ENCODE data around the gene PCED1A. TPM values are rescaled to one million over a fixed set of nuclear protein-coding genes. Genes with fewer than 3 reads are reported as not detected.

The PCED1A gene
- total RNA-seq, 1 experiment from 2014 or later: 42.1 TPM

DNA sequence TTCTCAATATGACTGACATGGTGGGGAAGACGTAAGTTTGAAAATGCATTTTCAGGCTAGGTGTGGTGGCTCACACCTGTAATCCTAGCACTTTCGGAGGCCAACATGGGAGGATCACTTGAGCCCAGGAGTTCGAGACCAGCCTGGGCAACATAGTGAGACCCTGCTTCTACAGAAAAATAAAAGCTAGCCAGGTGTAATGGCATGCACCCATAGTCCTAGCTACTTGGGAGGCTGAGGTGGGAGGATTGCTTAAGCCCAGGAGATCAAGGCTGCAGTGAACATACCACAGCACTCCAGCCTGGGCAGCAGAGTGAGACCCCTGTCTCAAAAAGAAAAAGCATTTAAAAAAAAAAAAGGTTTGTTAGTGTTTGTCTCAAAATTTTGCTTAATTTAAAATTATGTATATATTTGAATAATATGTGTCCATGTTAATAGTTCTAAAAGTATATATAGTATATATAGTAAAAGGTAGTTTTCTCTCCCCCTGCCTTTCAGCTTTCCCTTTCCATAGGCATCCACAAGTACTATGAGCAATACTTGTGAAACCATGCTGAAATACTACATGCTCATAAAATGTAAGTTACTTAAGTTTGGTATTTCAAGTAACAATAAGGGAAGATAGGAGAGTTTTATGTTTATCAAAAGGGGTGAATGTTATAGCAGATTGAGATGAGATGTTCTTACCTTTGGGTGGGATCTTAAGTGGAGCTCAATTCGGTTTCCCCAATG, 47.9 kb upstream of the PCED1A start:
- intact Hi-C loops (cut with micrococcal nuclease): no loop called here
- no peak for DNase-seq (ENCODE audit: unreplicated experiment)
- no peak overlapping the region for H3K27ac Mint-ChIP-seq (ENCODE audit: low read depth, unreplicated experiment)
- H3K9me3 Mint-ChIP-seq (ENCODE audit: unreplicated experiment): no peaks in the 10 kb centered on the region
- TF ChIP-seq, protein P1, sequence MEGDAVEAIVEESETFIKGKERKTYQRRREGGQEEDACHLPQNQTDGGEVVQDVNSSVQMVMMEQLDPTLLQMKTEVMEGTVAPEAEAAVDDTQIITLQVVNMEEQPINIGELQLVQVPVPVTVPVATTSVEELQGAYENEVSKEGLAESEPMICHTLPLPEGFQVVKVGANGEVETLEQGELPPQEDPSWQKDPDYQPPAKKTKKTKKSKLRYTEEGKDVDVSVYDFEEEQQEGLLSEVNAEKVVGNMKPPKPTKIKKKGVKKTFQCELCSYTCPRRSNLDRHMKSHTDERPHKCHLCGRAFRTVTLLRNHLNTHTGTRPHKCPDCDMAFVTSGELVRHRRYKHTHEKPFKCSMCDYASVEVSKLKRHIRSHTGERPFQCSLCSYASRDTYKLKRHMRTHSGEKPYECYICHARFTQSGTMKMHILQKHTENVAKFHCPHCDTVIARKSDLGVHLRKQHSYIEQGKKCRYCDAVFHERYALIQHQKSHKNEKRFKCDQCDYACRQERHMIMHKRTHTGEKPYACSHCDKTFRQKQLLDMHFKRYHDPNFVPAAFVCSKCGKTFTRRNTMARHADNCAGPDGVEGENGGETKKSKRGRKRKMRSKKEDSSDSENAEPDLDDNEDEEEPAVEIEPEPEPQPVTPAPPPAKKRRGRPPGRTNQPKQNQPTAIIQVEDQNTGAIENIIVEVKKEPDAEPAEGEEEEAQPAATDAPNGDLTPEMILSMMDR (IDR thresholded peaks at IDR 0.05; ENCODE audit: unreplicated experiment): no peak
- H3K4me3 Mint-ChIP-seq (ENCODE audit: unreplicated experiment): no peak overlapping the region
- ChIA-PET CTCF (interaction anchor here (0.6 to 1.7 kb wide), 4 partner anchors 134 to 366 kb away, joined by 3 to 4 read pairs (median 4); no protein-coding TSS in a partner anchor), POLR2A (interaction anchor here (0.7 to 2.4 kb wide), 4 partner anchors 9 to 999 kb away, joined by 3 to 15 read pairs (median 6); partner anchors contain the start of gene PTPRA)
- peaks cover 26% of the 10 kb centered on the region for H3K4me1 Mint-ChIP-seq (ENCODE audit: insufficient read depth, unreplicated experiment)
- no peaks in the 10 kb centered on the region for H3K36me3 Mint-ChIP-seq (ENCODE audit: insufficient read depth, unreplicated experiment)
- no TSS peak for BruUV-seq (replicated peaks)
- H3K27me3 Mint-ChIP-seq (ENCODE audit: insufficient read depth, unreplicated experiment): no peaks in the 10 kb centered on the region

DNA sequence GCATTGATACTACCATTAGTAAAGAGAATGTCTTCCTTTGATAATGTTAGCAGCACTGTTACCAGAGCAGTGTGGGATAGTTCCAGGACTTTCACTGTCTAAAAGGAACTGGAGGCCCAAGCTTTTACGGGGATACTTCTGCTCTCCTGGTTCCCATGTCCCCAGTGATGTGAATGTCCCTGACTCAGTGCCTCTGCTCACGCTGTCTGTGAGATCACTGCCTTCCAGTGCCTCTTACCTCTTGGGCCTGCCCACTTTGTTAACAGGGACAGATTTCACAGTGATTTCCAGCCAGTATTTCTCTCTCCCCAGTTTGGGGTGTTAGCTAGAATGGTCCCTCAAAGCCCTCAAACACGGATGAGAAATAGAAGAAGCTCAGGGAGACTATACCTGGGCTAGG, 47.3 kb upstream of the PCED1A start:
- intact Hi-C loops (cut with micrococcal nuclease): no loop called here
- Mint-ChIP-seq H3K36me3 (ENCODE audit: insufficient read depth, unreplicated experiment) (no peaks in the 10 kb centered on the region), H3K4me1 (ENCODE audit: insufficient read depth, unreplicated experiment) (peaks cover 26% of the 10 kb centered on the region), H3K4me3 (ENCODE audit: unreplicated experiment) (no peak overlapping the region), H3K9me3 (ENCODE audit: unreplicated experiment) (no peaks in the 10 kb centered on the region), H3K27ac (ENCODE audit: low read depth, unreplicated experiment) (no peak overlapping the region), H3K27me3 (ENCODE audit: insufficient read depth, unreplicated experiment) (no peaks in the 10 kb centered on the region)
- POLR2A ChIA-PET: interaction anchor here (0.9 to 2.4 kb wide), 2 partner anchors 9 to 13 kb away, joined by 6 to 15 read pairs; no protein-coding TSS in a partner anchor
- no TSS peak for BruUV-seq (replicated peaks)
- CTCF ChIA-PET: interaction anchor here (1.7 kb wide), 1 partner anchor 366 kb away, joined by 4 read pairs; no protein-coding TSS in a partner anchor
- DNase-seq (ENCODE audit: unreplicated experiment): no peak
- TF ChIP-seq, protein P1 (IDR thresholded peaks at IDR 0.05; ENCODE audit: unreplicated experiment): no peak

DNA sequence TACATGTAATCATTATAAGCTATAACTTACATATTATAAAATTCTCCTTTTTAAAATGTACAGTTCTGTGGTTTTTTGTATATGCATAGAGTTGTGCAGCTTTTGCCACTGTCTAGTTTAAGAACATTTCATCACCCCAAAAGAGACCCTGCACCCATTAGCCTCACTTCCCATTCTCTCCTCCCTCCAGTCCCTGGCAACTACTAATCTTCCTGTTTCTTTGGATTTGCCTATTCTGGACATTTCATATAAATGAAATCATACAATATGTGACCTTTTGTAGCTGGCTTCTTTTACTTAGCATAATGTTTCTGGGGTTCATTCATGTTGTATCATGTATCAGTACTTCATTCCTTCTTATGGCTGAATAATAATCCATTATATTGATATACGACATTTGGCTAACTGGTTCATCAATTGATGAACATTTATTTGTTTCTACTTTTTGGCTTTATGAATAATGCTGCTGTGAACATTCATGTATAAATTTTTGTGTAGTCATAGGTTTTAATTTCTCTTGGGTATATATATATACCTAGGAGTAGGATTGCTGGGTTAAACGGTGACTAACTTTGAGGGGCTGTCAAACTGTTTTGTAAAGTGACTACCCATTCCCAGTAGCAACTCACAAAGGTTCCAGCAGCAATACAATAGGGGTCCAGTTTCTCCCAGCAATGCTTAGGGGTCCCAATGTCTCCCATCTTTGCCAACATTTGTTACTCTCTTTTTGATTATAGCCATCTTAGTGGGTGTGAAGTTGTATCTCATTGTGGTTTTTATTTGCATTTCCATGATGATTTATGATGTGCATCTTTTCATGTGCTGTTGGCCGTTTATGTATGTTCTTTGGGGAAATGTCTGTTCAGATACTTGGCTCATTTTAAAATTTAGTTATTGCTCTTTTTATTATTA, 43.5 kb upstream of the PCED1A start:
- POLR2A ChIA-PET: interaction anchor here (0.9 to 1.7 kb wide), 2 partner anchors 10 to 43 kb away, joined by 3 to 9 read pairs; partner anchors contain the start of genes PCED1A and VPS16
- Mint-ChIP-seq H3K4me1 (ENCODE audit: insufficient read depth, unreplicated experiment) (peaks cover 16% of the 10 kb centered on the region), H3K27me3 (ENCODE audit: insufficient read depth, unreplicated experiment) (no peaks in the 10 kb centered on the region), H3K9me3 (ENCODE audit: unreplicated experiment) (no peaks in the 10 kb centered on the region), H3K36me3 (ENCODE audit: insufficient read depth, unreplicated experiment) (peaks cover 6% of the 10 kb centered on the region), H3K4me3 (ENCODE audit: unreplicated experiment) (no peak overlapping the region), H3K27ac (ENCODE audit: low read depth, unreplicated experiment) (no peak overlapping the region)
- no peak for DNase-seq (ENCODE audit: unreplicated experiment)
- BruUV-seq (replicated peaks): no TSS peak
- CTCF ChIA-PET: no interaction called here
- intact Hi-C loops (cut with micrococcal nuclease): no loop called here
- TF ChIP-seq, protein P1 (IDR thresholded peaks at IDR 0.05; ENCODE audit: unreplicated experiment): no peak

DNA sequence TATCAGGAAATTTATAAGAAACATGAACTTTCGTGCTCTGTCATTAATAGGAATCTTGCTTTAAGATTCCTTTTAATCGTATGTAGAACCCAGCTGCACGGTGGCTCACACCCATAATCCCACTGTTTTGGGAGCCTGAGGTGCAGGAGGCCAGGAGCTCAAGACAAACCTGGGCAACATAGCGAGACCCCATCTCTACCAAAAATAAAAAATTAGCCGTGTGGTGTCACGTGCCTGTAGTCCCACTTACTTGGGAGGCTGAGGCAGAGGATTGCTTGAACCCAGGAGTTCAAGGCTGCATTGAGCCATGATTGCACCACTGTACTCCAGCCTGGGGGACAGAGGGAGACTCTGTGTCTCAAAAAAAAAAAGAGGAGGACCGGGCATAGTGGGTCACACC, 40.2 kb upstream of the PCED1A start:
- H3K9me3 Mint-ChIP-seq (ENCODE audit: unreplicated experiment): no peaks in the 10 kb centered on the region
- no peak for DNase-seq (ENCODE audit: unreplicated experiment)
- no peak overlapping the region for H3K27ac Mint-ChIP-seq (ENCODE audit: low read depth, unreplicated experiment)
- no TSS peak for BruUV-seq (replicated peaks)
- CTCF ChIA-PET: interaction anchor here (0.6 kb wide), 1 partner anchor 844 kb away, joined by 3 read pairs; no protein-coding TSS in a partner anchor
- TF ChIP-seq, protein P1 (IDR thresholded peaks at IDR 0.05; ENCODE audit: unreplicated experiment): no peak
- POLR2A ChIA-PET: interaction anchor here (0.5 kb wide), 1 partner anchor 435 kb away, joined by 3 read pairs; no protein-coding TSS in a partner anchor
- H3K4me3 Mint-ChIP-seq (ENCODE audit: unreplicated experiment): no peak overlapping the region
- H3K27me3 Mint-ChIP-seq (ENCODE audit: insufficient read depth, unreplicated experiment): no peaks in the 10 kb centered on the region
- H3K36me3 Mint-ChIP-seq (ENCODE audit: insufficient read depth, unreplicated experiment): peaks cover 6% of the 10 kb centered on the region
- intact Hi-C loops (cut with micrococcal nuclease): no loop called here
- H3K4me1 Mint-ChIP-seq (ENCODE audit: insufficient read depth, unreplicated experiment): peaks cover 25% of the 10 kb centered on the region
